Vagina (tissue), 2 donors: ENCODE results near the gene ADAM17.

Experiments
- POLR2A ChIP-seq, 2 donors: fragments of 450-650 bp; IDR thresholded peaks; one replicate each; pipeline ENCODE4 v1.6.1; 2017; ENCODE audit warnings: antibody characterized with exemption in 2 of 2, mild to moderate bottlenecking in 2 of 2, moderate library complexity in 2 of 2
- POLR2AphosphoS5 ChIP-seq, 2 donors: sonication (generic); formaldehyde crosslinking; IDR thresholded peaks; one replicate each; pipeline ENCODE4 v1.9.0; 2017; ENCODE audit warnings: antibody characterized with exemption in 2 of 2, mild to moderate bottlenecking in 2 of 2, low read depth in 1 of 2; ENCODE audit not compliant: insufficient read depth in 1 of 2
- TF ChIP-seq, protein P1 (sequence below), 3 experiments: fragments of 450-650 bp in 2 of 3; fragments of 200-600 bp in 1 of 3; sonication (generic) in 1 of 3; IDR thresholded peaks; one replicate each; pipeline ENCODE4 v1.5.1; 2017 to 2019; ENCODE audit warnings: antibody characterized with exemption in 3 of 3, mild to moderate bottlenecking in 2 of 3, moderate library complexity in 2 of 3

GRCh38 chr2:9461079-9461478 is 94.6 kb downstream of the ADAM17 start:
- TF ChIP-seq POLR2AphosphoS5 (IDR thresholded peaks at IDR 0.05; ENCODE audit: insufficient read depth in 1 of 2, low read depth in 1 of 2) (no peak), POLR2A (IDR thresholded peaks at IDR 0.05) (no peak)
- TF ChIP-seq, protein P1, sequence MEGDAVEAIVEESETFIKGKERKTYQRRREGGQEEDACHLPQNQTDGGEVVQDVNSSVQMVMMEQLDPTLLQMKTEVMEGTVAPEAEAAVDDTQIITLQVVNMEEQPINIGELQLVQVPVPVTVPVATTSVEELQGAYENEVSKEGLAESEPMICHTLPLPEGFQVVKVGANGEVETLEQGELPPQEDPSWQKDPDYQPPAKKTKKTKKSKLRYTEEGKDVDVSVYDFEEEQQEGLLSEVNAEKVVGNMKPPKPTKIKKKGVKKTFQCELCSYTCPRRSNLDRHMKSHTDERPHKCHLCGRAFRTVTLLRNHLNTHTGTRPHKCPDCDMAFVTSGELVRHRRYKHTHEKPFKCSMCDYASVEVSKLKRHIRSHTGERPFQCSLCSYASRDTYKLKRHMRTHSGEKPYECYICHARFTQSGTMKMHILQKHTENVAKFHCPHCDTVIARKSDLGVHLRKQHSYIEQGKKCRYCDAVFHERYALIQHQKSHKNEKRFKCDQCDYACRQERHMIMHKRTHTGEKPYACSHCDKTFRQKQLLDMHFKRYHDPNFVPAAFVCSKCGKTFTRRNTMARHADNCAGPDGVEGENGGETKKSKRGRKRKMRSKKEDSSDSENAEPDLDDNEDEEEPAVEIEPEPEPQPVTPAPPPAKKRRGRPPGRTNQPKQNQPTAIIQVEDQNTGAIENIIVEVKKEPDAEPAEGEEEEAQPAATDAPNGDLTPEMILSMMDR (IDR thresholded peaks at IDR 0.05), result no peak
